GM23338 (cell line): ENCODE measurements around the gene RIN3. TPM values are rescaled to one million over a fixed set of nuclear protein-coding genes. Genes with fewer than 3 reads are reported as not detected.

ENCODE experiments used
- ATAC-seq: fragments of 200-7000 bp; cut with Tn5 transposase; 3 replicates; pipeline ENCODE4 v1.9.1; 2020
- DNase-seq: peaks from one replicate; pipeline ENCODE4 v3.0.0-alpha.2; 2015; ENCODE audit warnings: low spot score
- H2AFZ ChIP-seq: fragments of 200-600 bp; sonication (generic); 2 replicates; pipeline ENCODE4 v1.8.0; 2016; ENCODE audit warnings: antibody characterized with exemption, mild to moderate bottlenecking, moderate library complexity
- H3F3A ChIP-seq: fragments of 200-600 bp; sonication (generic); replicated peaks from 2 replicates; pipeline ENCODE4 v1.8.0; 2017; ENCODE audit warnings: antibody characterized with exemption, mixed run types, low read depth
- H3K27ac ChIP-seq: fragments of 200-600 bp; sonication (generic); 2 replicates; pipeline ENCODE4 v1.6.1; 2016; ENCODE audit warnings: low read depth
- H3K27me3 ChIP-seq: fragments of 200-600 bp; sonication (generic); 2 replicates; pipeline ENCODE4 v1.8.0; 2016; ENCODE audit warnings: mild to moderate bottlenecking, mixed run types, moderate library complexity; ENCODE audit not compliant: insufficient read depth
- H3K36me3 ChIP-seq: fragments of 200-600 bp; sonication (generic); 2 replicates; pipeline ENCODE4 v1.8.0; 2016; ENCODE audit warnings: mild to moderate bottlenecking; ENCODE audit not compliant: insufficient read depth
- H3K4me1 ChIP-seq: fragments of 200-600 bp; sonication (generic); 2 replicates; pipeline ENCODE4 v1.8.0; 2016; ENCODE audit warnings: mild to moderate bottlenecking, moderate library complexity; ENCODE audit not compliant: insufficient read depth
- H3K4me2 ChIP-seq: fragments of 200-600 bp; sonication (generic); 2 replicates; pipeline ENCODE4 v1.7.1; 2017; ENCODE audit warnings: mixed run types
- H3K4me3 ChIP-seq: fragments of 200-600 bp; sonication (generic); 2 replicates; pipeline ENCODE4 v1.6.1; 2016; ENCODE audit warnings: mixed run types
- H3K79me2 ChIP-seq: fragments of 200-600 bp; sonication (generic); replicated peaks from 2 replicates; pipeline ENCODE4 v1.8.0; 2017; ENCODE audit warnings: mild to moderate bottlenecking; ENCODE audit not compliant: insufficient read depth
- H3K9me2 ChIP-seq: fragments of 200-600 bp; sonication (generic); 2 replicates; pipeline ENCODE4 v1.8.0; 2017; ENCODE audit not compliant: insufficient read depth
- H4K20me1 ChIP-seq: fragments of 200-600 bp; sonication (generic); replicated peaks from 2 replicates; pipeline ENCODE4 v1.8.0; 2017; ENCODE audit warnings: mild to moderate bottlenecking; ENCODE audit not compliant: insufficient read depth
- H3K27ac Mint-ChIP-seq: 2 replicates; pipeline ENCODE4 v1.8.0; 2020; ENCODE audit warnings: inconsistent platforms, mild to moderate bottlenecking, moderate library complexity, mixed read lengths
- H3K27me3 Mint-ChIP-seq: 3 replicates; pipeline ENCODE4 v1.8.0; 2022; ENCODE audit warnings: low read depth, mild to moderate bottlenecking, moderate library complexity, mixed read lengths, inconsistent platforms; ENCODE audit not compliant: insufficient read depth, poor library complexity
- H3K36me3 Mint-ChIP-seq: 3 replicates; pipeline ENCODE4 v1.8.0; 2021; ENCODE audit warnings: low read depth, mild to moderate bottlenecking, inconsistent platforms, moderate library complexity, mixed read lengths
- H3K4me1 Mint-ChIP-seq: 3 replicates; pipeline ENCODE4 v1.8.0; 2020; ENCODE audit warnings: mild to moderate bottlenecking, inconsistent platforms, mixed read lengths
- H3K4me3 Mint-ChIP-seq: 3 replicates; pipeline ENCODE4 v1.8.0; 2021; ENCODE audit warnings: moderate library complexity, mild to moderate bottlenecking, inconsistent platforms, mixed read lengths
- H3K9me3 Mint-ChIP-seq: 3 replicates; pipeline ENCODE4 v1.8.0; 2020; ENCODE audit warnings: moderate library complexity, mild to moderate bottlenecking, inconsistent platforms, mixed read lengths
- CREB1 ChIP-seq: fragments of 250-450 bp; sonication (Bioruptor Pico); IDR thresholded peaks from 2 replicates; pipeline ENCODE4 v1.5.0; 2020; ENCODE audit warnings: low read depth, mild to moderate bottlenecking, moderate library complexity
- EZH2 ChIP-seq: fragments of 200-600 bp; sonication (generic); IDR thresholded peaks from one replicate; pipeline ENCODE4 v1.8.0; 2017; ENCODE audit warnings: antibody characterized with exemption, mild to moderate bottlenecking, low read depth; ENCODE audit not compliant: unreplicated experiment
- EZH2phosphoT487 ChIP-seq: fragments of 200-600 bp; sonication (generic); IDR thresholded peaks from one replicate; pipeline ENCODE4 v1.8.1; 2018; ENCODE audit warnings: antibody characterized with exemption; ENCODE audit not compliant: unreplicated experiment
- JUNB ChIP-seq: IDR thresholded peaks from one replicate; pipeline ENCODE4 v1.6.1; 2016; ENCODE audit warnings: antibody characterized with exemption; ENCODE audit not compliant: unreplicated experiment
- NANOG ChIP-seq: IDR thresholded peaks from 2 replicates; pipeline ENCODE4 v1.6.1; 2016; ENCODE audit warnings: antibody characterized with exemption, borderline replicate concordance
- STAT1 ChIP-seq: IDR thresholded peaks from one replicate; pipeline ENCODE4 v1.6.1; 2016; ENCODE audit warnings: antibody characterized with exemption; ENCODE audit not compliant: unreplicated experiment
- ZNF114 ChIP-seq: fragments of 250-450 bp; sonication (Bioruptor Pico); IDR thresholded peaks from 2 replicates; pipeline ENCODE4 v1.5.0; 2020; ENCODE audit warnings: mild to moderate bottlenecking, moderate library complexity
- ZNF331 ChIP-seq: fragments of 250-450 bp; sonication (Bioruptor Pico); IDR thresholded peaks from 2 replicates; pipeline ENCODE4 v1.5.0; 2020; ENCODE audit warnings: low read depth, mild to moderate bottlenecking, moderate library complexity
- polyA plus RNA-seq: library from polyadenylated mRNA; unstranded; fragments of >200 nt; fragmentation: Nextera tagmentation; extraction: Ambion mirVana; gene quantifications from 2 replicates; pipeline ENCODE4 v1.2.1, GENCODE V29; 2016
- total RNA-seq: library from RNA; depleted of rRNA; stranded (reverse); fragments of >200 nt; shearing (Covaris generic); gene quantifications from 2 replicates; pipeline ENCODE4 v1.2.3, GENCODE V29; 2014
- TF ChIP-seq, protein P1 (sequence below): IDR thresholded peaks from one replicate; pipeline ENCODE4 v1.6.1; 2018; ENCODE audit warnings: antibody characterized with exemption; ENCODE audit not compliant: unreplicated experiment
- TF ChIP-seq, protein P2 (sequence below): IDR thresholded peaks from 2 replicates; pipeline ENCODE4 v1.6.1; 2016; ENCODE audit warnings: antibody characterized with exemption
- TF ChIP-seq, protein P3 (sequence below), 2 experiments: fragments of 200-600 bp in 1 of 2; sonication (generic) in 1 of 2; conservative IDR thresholded peaks; 2 replicates each; pipeline versions ENCODE4 v1.5.1 to v1.6.1; 2016 to 2017; ENCODE audit warnings: antibody characterized with exemption in 2 of 2, low read depth in 2 of 2, mild to moderate bottlenecking in 2 of 2, moderate library complexity in 1 of 2
- TF ChIP-seq, protein P4 (sequence below): fragments of 250-450 bp; sonication (Bioruptor Pico); IDR thresholded peaks from 2 replicates; pipeline ENCODE4 v1.5.0; 2020; ENCODE audit warnings: mild to moderate bottlenecking, moderate library complexity

The RIN3 gene
- total and polyA plus RNA-seq, 2 experiments from 2014 or later, result 0.97 to 1.5 TPM

DNA sequence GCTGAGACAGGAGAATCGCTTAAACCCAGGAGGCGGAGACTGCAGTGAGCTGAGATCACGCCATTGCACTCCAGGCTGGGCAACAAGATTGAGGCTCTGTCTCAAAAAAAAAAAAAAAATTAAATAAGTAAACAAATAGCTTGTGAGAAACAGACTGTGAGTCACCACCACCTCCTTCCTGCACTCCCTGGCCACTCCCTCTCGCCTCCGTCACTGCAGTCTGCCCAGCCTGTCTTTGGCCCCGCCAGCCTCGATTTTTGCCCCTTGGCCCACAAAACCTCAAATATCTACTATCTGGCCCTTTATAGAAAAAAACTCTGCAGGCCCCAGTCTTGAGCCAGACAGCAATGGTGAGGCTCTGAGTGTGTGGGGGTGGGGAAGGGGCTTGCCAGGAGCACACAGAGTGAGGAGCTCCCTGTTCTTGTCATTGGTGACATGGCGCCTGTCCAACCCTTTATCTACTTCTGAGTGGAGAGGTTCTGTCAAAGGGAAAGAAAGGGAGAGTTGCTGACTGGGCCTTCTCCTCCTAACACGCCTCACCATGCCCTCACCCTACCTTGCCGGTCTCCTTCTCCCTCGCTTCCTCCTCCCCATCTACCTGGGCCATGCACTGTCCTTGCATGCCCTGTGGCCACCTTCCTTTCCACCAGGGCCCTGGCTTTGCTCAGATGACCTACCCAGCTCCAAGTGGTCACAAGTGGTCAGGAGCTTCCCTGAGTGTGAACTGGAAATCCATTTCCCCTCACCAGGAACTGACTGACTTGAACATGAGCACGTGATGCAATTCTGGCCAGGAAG is 212.8 kb downstream of the RIN3 start:
- Histone ChIP-seq H3K27me3 (no peaks in the 10 kb centered on the region), H3F3A (no peaks in the 10 kb centered on the region), H3K9me2 (no peaks in the 10 kb centered on the region), H2AFZ (no peak overlapping the region), H3K36me3 (peaks cover 10% of the 10 kb centered on the region; the same call in 1 of the 2 replicates), H3K79me2 (peaks cover 11% of the 10 kb centered on the region), H3K4me2 (no peak overlapping the region), H3K4me3 (no peak overlapping the region), H3K27ac (no peak overlapping the region), H3K4me1 (no peaks in the 10 kb centered on the region), H4K20me1 (peaks cover 5% of the 10 kb centered on the region)
- H3K27ac Mint-ChIP-seq, result peak overlapping the region; percentile 65; the same call in 1 of the 2 replicates
- H3K27me3 Mint-ChIP-seq, result peaks cover 4% of the 10 kb centered on the region
- H3K36me3 Mint-ChIP-seq, result peaks cover 38% of the 10 kb centered on the region
- ATAC-seq (no peak), DNase-seq (no peak)
- H3K4me3 Mint-ChIP-seq, result no peak overlapping the region
- no peak for TF ChIP-seq NANOG
- TF ChIP-seq JUNB, result no peak
- no peak for TF ChIP-seq STAT1
- TF ChIP-seq ZNF114 (CRISPR knock-in tag), result no peak
- TF ChIP-seq, protein P1, sequence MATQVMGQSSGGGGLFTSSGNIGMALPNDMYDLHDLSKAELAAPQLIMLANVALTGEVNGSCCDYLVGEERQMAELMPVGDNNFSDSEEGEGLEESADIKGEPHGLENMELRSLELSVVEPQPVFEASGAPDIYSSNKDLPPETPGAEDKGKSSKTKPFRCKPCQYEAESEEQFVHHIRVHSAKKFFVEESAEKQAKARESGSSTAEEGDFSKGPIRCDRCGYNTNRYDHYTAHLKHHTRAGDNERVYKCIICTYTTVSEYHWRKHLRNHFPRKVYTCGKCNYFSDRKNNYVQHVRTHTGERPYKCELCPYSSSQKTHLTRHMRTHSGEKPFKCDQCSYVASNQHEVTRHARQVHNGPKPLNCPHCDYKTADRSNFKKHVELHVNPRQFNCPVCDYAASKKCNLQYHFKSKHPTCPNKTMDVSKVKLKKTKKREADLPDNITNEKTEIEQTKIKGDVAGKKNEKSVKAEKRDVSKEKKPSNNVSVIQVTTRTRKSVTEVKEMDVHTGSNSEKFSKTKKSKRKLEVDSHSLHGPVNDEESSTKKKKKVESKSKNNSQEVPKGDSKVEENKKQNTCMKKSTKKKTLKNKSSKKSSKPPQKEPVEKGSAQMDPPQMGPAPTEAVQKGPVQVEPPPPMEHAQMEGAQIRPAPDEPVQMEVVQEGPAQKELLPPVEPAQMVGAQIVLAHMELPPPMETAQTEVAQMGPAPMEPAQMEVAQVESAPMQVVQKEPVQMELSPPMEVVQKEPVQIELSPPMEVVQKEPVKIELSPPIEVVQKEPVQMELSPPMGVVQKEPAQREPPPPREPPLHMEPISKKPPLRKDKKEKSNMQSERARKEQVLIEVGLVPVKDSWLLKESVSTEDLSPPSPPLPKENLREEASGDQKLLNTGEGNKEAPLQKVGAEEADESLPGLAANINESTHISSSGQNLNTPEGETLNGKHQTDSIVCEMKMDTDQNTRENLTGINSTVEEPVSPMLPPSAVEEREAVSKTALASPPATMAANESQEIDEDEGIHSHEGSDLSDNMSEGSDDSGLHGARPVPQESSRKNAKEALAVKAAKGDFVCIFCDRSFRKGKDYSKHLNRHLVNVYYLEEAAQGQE, result no peak
- TF ChIP-seq, protein P2, sequence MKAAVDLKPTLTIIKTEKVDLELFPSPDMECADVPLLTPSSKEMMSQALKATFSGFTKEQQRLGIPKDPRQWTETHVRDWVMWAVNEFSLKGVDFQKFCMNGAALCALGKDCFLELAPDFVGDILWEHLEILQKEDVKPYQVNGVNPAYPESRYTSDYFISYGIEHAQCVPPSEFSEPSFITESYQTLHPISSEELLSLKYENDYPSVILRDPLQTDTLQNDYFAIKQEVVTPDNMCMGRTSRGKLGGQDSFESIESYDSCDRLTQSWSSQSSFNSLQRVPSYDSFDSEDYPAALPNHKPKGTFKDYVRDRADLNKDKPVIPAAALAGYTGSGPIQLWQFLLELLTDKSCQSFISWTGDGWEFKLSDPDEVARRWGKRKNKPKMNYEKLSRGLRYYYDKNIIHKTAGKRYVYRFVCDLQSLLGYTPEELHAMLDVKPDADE, result no peak
- TF ChIP-seq EZH2, result no peak
- TF ChIP-seq, protein P3, sequence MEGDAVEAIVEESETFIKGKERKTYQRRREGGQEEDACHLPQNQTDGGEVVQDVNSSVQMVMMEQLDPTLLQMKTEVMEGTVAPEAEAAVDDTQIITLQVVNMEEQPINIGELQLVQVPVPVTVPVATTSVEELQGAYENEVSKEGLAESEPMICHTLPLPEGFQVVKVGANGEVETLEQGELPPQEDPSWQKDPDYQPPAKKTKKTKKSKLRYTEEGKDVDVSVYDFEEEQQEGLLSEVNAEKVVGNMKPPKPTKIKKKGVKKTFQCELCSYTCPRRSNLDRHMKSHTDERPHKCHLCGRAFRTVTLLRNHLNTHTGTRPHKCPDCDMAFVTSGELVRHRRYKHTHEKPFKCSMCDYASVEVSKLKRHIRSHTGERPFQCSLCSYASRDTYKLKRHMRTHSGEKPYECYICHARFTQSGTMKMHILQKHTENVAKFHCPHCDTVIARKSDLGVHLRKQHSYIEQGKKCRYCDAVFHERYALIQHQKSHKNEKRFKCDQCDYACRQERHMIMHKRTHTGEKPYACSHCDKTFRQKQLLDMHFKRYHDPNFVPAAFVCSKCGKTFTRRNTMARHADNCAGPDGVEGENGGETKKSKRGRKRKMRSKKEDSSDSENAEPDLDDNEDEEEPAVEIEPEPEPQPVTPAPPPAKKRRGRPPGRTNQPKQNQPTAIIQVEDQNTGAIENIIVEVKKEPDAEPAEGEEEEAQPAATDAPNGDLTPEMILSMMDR (conservative IDR thresholded peaks at IDR 0.05; ENCODE audit: low read depth in 2 of 2), result no peak
- TF ChIP-seq, protein P4, sequence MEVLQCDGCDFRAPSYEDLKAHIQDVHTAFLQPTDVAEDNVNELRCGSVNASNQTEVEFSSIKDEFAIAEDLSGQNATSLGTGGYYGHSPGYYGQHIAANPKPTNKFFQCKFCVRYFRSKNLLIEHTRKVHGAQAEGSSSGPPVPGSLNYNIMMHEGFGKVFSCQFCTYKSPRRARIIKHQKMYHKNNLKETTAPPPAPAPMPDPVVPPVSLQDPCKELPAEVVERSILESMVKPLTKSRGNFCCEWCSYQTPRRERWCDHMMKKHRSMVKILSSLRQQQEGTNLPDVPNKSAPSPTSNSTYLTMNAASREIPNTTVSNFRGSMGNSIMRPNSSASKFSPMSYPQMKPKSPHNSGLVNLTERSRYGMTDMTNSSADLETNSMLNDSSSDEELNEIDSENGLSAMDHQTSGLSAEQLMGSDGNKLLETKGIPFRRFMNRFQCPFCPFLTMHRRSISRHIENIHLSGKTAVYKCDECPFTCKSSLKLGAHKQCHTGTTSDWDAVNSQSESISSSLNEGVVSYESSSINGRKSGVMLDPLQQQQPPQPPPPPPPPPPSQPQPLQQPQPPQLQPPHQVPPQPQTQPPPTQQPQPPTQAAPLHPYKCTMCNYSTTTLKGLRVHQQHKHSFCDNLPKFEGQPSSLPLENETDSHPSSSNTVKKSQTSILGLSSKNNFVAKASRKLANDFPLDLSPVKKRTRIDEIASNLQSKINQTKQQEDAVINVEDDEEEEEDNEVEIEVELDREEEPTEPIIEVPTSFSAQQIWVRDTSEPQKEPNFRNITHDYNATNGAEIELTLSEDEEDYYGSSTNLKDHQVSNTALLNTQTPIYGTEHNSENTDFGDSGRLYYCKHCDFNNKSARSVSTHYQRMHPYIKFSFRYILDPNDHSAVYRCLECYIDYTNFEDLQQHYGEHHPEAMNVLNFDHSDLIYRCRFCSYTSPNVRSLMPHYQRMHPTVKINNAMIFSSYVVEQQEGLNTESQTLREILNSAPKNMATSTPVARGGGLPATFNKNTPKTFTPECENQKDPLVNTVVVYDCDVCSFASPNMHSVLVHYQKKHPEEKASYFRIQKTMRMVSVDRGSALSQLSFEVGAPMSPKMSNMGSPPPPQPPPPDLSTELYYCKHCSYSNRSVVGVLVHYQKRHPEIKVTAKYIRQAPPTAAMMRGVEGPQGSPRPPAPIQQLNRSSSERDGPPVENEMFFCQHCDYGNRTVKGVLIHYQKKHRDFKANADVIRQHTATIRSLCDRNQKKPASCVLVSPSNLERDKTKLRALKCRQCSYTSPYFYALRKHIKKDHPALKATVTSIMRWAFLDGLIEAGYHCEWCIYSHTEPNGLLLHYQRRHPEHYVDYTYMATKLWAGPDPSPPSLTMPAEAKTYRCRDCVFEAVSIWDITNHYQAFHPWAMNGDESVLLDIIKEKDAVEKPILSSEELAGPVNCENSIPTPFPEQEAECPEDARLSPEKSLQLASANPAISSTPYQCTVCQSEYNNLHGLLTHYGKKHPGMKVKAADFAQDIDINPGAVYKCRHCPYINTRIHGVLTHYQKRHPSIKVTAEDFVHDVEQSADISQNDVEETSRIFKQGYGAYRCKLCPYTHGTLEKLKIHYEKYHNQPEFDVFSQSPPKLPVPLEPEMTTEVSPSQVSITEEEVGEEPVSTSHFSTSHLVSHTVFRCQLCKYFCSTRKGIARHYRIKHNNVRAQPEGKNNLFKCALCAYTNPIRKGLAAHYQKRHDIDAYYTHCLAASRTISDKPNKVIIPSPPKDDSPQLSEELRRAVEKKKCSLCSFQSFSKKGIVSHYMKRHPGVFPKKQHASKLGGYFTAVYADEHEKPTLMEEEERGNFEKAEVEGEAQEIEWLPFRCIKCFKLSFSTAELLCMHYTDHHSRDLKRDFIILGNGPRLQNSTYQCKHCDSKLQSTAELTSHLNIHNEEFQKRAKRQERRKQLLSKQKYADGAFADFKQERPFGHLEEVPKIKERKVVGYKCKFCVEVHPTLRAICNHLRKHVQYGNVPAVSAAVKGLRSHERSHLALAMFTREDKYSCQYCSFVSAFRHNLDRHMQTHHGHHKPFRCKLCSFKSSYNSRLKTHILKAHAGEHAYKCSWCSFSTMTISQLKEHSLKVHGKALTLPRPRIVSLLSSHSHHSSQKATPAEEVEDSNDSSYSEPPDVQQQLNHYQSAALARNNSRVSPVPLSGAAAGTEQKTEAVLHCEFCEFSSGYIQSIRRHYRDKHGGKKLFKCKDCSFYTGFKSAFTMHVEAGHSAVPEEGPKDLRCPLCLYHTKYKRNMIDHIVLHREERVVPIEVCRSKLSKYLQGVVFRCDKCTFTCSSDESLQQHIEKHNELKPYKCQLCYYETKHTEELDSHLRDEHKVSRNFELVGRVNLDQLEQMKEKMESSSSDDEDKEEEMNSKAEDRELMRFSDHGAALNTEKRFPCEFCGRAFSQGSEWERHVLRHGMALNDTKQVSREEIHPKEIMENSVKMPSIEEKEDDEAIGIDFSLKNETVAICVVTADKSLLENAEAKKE (CRISPR knock-in tag), result no peak
- no peak for TF ChIP-seq ZNF331 (CRISPR knock-in tag)
- no peak for TF ChIP-seq CREB1
- TF ChIP-seq EZH2phosphoT487, result no peak
- H3K4me1 Mint-ChIP-seq, result peaks cover 6% of the 10 kb centered on the region; the same call in 2 of the 3 replicates
- peaks cover 3% of the 10 kb centered on the region; the same call in 1 of the 3 replicates for H3K9me3 Mint-ChIP-seq
